Tibial nerve (tissue), 4 donors: ENCODE measurements around the gene CMSS1. TPM values are rescaled to one million over a fixed set of nuclear protein-coding genes. Genes with fewer than 3 reads are reported as not detected.

Experiments used
- DNase-seq, 2 donors: peaks; one replicate each; pipeline ENCODE4 v3.0.0-alpha.2; 2019; ENCODE audit warnings: low spot score in 2 of 2
- H3K27ac ChIP-seq, 4 donors: fragments of 200-600 bp; sonication (generic) in 3 of 4; one replicate each; pipeline ENCODE4 v1.5.1; 2017 to 2019; ENCODE audit warnings: mild to moderate bottlenecking in 1 of 4
- H3K27me3 ChIP-seq, 2 donors: fragments of 200-600 bp; sonication (generic) in 1 of 2; one replicate each; pipeline versions ENCODE4 v1.5.1 to v1.6.0; 2017 to 2019
- H3K36me3 ChIP-seq, 3 donors: fragments of 200-600 bp; sonication (generic); one replicate each; pipeline ENCODE4 v1.5.1; 2018 to 2019
- H3K4me1 ChIP-seq, 4 donors: fragments of 200-600 bp; sonication (generic) in 3 of 4; one replicate each; pipeline ENCODE4 v1.5.1; 2017 to 2019
- H3K4me3 ChIP-seq, 4 donors: fragments of 200-600 bp; sonication (generic) in 3 of 4; one replicate each; pipeline ENCODE4 v1.5.1; 2017 to 2019; ENCODE audit warnings: mild to moderate bottlenecking in 1 of 4, moderate library complexity in 1 of 4
- H3K9me3 ChIP-seq, 4 donors: fragments of 200-600 bp; sonication (generic) in 3 of 4; one replicate each; pipeline ENCODE4 v1.5.1; 2017 to 2019
- EP300 ChIP-seq, 2 donors: sonication (generic); formaldehyde crosslinking; IDR thresholded peaks; one replicate each; pipeline ENCODE4 v1.6.1; 2017; ENCODE audit warnings: antibody characterized with exemption in 2 of 2, mild to moderate bottlenecking in 1 of 2
- POLR2A ChIP-seq, 2 donors: fragments of 450-650 bp; IDR thresholded peaks; one replicate each; pipeline ENCODE4 v1.6.1; 2017; ENCODE audit warnings: antibody characterized with exemption in 2 of 2, mild to moderate bottlenecking in 2 of 2, moderate library complexity in 2 of 2
- WGBS, 2 donors: methylation state at CpG; one replicate each; pipeline ENCODE4 v1.1.5; 2018; 5-methylcytosine and 5-hydroxymethylcytosine counted together
- total RNA-seq, 4 donors: library from RNA; depleted of rRNA; stranded (reverse); fragments of >200 nt; gene quantifications; one replicate each; pipeline ENCODE4 v1.1.0, GENCODE V29; 2016
- TF ChIP-seq, protein P1 (sequence below), 5 experiments: fragments of 200-600 bp in 3 of 5; fragments of 450-650 bp in 2 of 5; sonication (generic) in 3 of 5; IDR thresholded peaks; one replicate each; pipeline ENCODE4 v1.5.1; 2016 to 2019; ENCODE audit warnings: antibody characterized with exemption in 5 of 5, mild to moderate bottlenecking in 3 of 5, moderate library complexity in 2 of 5

Gene CMSS1
- total RNA-seq, 4 donors from 2014 or later, result 5.5 to 29.1 (median 15.7) TPM

DNA sequence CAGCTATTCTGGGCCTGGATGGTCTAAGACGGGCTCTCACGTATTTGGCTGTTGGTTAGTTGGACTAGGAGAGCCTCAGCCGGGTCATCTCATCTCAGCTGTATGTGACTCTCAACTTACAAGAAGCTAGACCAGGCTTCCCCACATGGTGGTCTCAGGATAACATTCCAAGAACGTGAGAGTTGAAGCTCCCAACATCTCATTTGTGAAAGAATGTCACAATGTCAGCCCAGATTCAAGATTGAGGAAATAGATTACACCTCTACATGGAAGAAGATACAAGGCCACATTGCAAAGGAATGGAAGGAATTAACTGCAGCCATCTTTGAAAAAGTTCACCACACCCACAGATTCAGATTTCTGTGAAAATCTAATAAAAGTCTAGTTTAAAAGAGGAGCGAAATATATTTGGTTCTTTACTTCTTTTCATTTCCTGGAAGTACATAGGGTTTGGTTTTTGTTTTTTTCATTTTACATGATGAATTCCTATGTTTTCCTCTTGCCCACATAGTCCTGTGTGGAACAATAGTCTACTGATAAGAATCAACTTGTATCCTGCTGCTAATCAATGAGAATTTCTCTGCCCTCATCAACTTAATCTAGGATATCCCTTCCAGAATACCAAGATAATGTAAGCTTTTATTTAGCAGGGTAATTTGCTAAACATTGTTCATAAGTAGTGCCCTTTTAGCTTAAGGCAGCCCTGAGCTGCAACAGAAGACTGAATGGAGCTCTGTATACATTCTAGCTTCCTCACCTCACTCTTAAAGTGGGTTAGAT is 116.5 kb downstream of the CMSS1 start:
- H3K4me3 ChIP-seq, result no peak overlapping the region
- DNase-seq, result no peak
- H3K27ac ChIP-seq, result no peak overlapping the region
- WGBS, 2 donors, result 95 to 97% methylated on average over 5 of the region's 5 CpGs
- no peaks in the 10 kb centered on the region for H3K27me3 ChIP-seq
- TF ChIP-seq POLR2A (IDR thresholded peaks at IDR 0.05) (no peak), EP300 (IDR thresholded peaks at IDR 0.05) (no peak)
- TF ChIP-seq, protein P1, sequence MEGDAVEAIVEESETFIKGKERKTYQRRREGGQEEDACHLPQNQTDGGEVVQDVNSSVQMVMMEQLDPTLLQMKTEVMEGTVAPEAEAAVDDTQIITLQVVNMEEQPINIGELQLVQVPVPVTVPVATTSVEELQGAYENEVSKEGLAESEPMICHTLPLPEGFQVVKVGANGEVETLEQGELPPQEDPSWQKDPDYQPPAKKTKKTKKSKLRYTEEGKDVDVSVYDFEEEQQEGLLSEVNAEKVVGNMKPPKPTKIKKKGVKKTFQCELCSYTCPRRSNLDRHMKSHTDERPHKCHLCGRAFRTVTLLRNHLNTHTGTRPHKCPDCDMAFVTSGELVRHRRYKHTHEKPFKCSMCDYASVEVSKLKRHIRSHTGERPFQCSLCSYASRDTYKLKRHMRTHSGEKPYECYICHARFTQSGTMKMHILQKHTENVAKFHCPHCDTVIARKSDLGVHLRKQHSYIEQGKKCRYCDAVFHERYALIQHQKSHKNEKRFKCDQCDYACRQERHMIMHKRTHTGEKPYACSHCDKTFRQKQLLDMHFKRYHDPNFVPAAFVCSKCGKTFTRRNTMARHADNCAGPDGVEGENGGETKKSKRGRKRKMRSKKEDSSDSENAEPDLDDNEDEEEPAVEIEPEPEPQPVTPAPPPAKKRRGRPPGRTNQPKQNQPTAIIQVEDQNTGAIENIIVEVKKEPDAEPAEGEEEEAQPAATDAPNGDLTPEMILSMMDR (IDR thresholded peaks at IDR 0.05), result no peak
- no peaks in the 10 kb centered on the region for H3K36me3 ChIP-seq
- H3K4me1 ChIP-seq, result peaks cover 0 to 55% (median 24%) of the 10 kb centered on the region in 4 donors
- H3K9me3 ChIP-seq, result no peaks in the 10 kb centered on the region

DNA sequence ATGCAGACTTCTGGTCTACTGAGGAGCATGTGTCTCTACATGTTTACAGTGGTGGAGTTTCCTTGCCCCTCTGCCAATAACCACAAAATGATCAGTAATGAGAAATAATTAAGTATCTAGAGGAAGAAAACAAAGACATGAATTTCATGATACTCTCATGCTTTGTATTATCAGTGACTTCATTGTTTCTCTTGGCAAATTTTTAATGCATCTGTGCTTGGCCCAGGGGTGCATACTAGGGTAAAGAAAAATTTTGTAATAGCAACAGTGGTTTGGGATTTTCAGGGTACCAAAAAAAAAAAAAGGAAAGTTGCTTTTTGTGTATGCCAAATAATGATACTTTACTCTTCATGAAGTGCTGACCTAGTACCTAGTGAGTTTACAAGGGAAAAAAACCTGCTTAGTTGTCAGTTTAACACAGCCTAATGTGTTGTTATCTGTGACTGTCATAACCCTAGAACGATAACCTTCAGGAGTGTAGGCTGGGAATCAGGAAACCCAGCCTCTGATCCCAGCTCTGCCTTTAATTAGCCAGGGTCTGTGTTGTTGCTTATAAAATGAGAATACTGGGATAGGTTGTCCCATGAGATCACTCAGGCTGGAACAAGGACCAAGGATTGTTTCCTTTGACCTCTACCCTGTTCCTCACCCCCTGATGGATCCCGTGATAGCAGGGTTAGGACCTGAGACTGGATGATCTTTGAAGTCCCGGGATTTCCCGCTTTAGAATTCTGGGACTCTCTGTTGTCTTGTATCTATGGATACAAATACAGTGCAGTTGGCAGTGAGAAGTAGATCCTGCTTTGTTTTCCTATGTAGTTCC is 117.5 kb downstream of the CMSS1 start:
- no peaks in the 10 kb centered on the region for H3K9me3 ChIP-seq
- TF ChIP-seq POLR2A (IDR thresholded peaks at IDR 0.05), result no peak
- TF ChIP-seq EP300 (IDR thresholded peaks at IDR 0.05), result peak in 1 of 2 donors; percentile 61
- TF ChIP-seq, protein P1 (IDR thresholded peaks at IDR 0.05), result no peak
- DNase-seq, result no peak
- no peaks in the 10 kb centered on the region for H3K27me3 ChIP-seq
- H3K4me1 ChIP-seq, result peaks cover 0 to 56% (median 17%) of the 10 kb centered on the region in 4 donors
- no peak overlapping the region for H3K4me3 ChIP-seq
- 34 to 42% methylated on average over 4 of the region's 4 CpGs for WGBS, 2 donors
- no peaks in the 10 kb centered on the region for H3K36me3 ChIP-seq
- peak overlapping the region in 2 of 4 donors; percentile 56 to 72 for H3K27ac ChIP-seq

DNA sequence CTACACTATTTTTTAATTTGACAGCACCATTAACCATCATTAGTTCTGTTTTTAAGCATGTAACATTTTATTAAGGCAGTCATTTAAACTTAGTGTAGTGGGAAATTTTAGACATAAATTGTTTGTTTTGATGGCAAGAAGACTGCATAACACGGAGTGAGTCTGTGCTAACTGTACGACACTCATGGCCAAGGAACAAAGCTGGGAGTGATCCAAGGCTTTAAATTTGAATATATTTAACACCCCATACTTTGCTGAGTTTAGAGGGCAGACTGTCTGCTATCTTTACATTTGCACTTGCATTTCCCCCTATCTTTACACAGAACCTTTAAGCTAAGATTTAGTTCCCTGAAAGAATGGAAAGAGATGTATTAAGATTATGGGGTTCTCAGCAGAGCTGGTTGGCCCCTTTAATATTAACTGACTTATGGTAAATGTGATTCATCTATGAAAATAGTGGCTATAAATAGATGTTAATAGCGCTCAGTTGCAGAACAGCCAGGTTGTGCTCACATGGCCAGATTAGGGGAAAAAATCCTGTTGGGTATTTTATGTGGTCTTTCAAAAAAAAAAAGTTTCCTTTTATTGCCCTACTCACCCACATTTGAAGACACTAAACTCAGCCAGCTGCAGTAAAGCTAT is 120.7 kb downstream of the CMSS1 start:
- peak overlapping the region in 2 of 4 donors; percentile 2 to 23 for H3K27ac ChIP-seq
- no peak overlapping the region for H3K4me3 ChIP-seq
- WGBS, 2 donors, result 62 to 64% methylated on average over 3 of the region's 3 CpGs
- H3K36me3 ChIP-seq, result no peaks in the 10 kb centered on the region
- no peak for TF ChIP-seq EP300 (IDR thresholded peaks at IDR 0.05)
- H3K4me1 ChIP-seq, result peaks cover 0 to 49% (median 15%) of the 10 kb centered on the region in 4 donors
- H3K9me3 ChIP-seq, result no peaks in the 10 kb centered on the region
- no peak for DNase-seq
- H3K27me3 ChIP-seq, result no peaks in the 10 kb centered on the region

DNA sequence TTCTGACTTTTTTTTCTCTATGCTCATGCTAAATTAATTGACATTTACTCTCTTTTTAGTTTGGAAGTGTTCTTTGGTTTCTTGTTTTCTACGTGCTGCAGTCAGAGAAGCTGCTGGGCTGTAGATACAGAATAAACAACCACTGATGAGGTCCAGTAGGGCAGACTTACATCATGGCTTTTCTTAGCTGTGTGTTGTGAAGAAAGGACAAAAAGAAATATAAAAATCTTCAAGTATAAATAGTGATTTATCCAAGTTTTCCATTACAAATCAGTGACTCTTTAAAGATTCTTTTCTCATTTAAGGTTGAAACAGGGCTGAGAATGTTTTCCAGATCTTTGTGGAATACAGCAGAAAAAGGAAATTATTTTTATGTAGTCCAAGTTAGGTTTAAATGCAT is 122.2 kb downstream of the CMSS1 start:
- no peaks in the 10 kb centered on the region for H3K36me3 ChIP-seq
- H3K4me1 ChIP-seq, result peaks cover 0 to 55% (median 19%) of the 10 kb centered on the region in 4 donors
- H3K4me3 ChIP-seq, result no peak overlapping the region
- DNase-seq, result no peak
- H3K27ac ChIP-seq, result peak overlapping the region in 1 of 4 donors; percentile 35
- H3K27me3 ChIP-seq, result no peaks in the 10 kb centered on the region
- TF ChIP-seq POLR2A (IDR thresholded peaks at IDR 0.05) (no peak), EP300 (IDR thresholded peaks at IDR 0.05) (no peak)
- TF ChIP-seq, protein P1 (IDR thresholded peaks at IDR 0.05), result no peak
- no peaks in the 10 kb centered on the region for H3K9me3 ChIP-seq
- WGBS, 2 donors, result 36 to 40% methylated on average over 1 of the region's 1 CpG

DNA sequence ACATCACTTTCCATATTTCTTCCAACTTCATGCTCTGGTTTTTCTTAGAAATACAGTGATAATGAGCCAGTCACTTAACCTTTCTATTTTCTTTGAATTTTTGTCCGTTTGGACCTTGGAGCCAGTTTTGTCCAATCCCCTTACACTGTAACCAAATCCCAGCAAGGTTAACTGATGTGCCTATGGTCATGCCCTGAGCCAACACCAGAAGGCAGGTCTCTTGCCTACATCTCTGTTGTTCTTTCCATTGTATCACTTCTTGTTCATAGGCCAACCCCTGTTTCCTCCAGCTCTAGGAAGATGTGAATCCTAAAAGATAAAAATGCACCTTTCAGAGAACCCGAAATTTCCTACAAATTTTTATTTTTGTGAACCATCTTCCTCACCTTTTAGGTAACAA is 122.7 kb downstream of the CMSS1 start:
- H3K27me3 ChIP-seq, result no peaks in the 10 kb centered on the region
- no peaks in the 10 kb centered on the region for H3K9me3 ChIP-seq
- H3K4me3 ChIP-seq, result no peak overlapping the region
- no peak for DNase-seq
- TF ChIP-seq, protein P1 (IDR thresholded peaks at IDR 0.05), result no peak
- no peak for TF ChIP-seq EP300 (IDR thresholded peaks at IDR 0.05)
- TF ChIP-seq POLR2A (IDR thresholded peaks at IDR 0.05), result no peak
- H3K36me3 ChIP-seq, result no peaks in the 10 kb centered on the region
- peaks cover 0 to 55% (median 19%) of the 10 kb centered on the region in 4 donors for H3K4me1 ChIP-seq
- WGBS, 2 donors, result 74 to 77% methylated on average over 2 of the region's 2 CpGs
- H3K27ac ChIP-seq, result peak overlapping the region in 2 of 4 donors; percentile 9 to 35
